Measurements from ENCODE around the gene USP9Y. TPM values are rescaled to one million over a fixed set of nuclear protein-coding genes. Genes with fewer than 3 reads are reported as not detected.

The USP9Y gene
- total RNA-seq, 1 donor from 2014 or later, result 25.4 TPM

GRCh38 chrY:12756021-12756420 is 55.0 kb downstream of the USP9Y start:
- no peak overlapping the region for H3K4me3 Mint-ChIP-seq (ENCODE audit: unreplicated experiment)
- H3K27ac Mint-ChIP-seq (ENCODE audit: unreplicated experiment), result no peak overlapping the region
- no peaks in the 10 kb centered on the region for H3K9me3 Mint-ChIP-seq (ENCODE audit: unreplicated experiment)
- no peaks in the 10 kb centered on the region for H3K4me1 Mint-ChIP-seq (ENCODE audit: unreplicated experiment)
- DNase-seq (ENCODE audit: low spot score), result no peak
- no peaks in the 10 kb centered on the region for H3K27me3 Mint-ChIP-seq (ENCODE audit: unreplicated experiment)
- TF ChIP-seq CTCF (IDR thresholded peaks at IDR 0.05; ENCODE audit: unreplicated experiment), result no peak
- H3K36me3 Mint-ChIP-seq (ENCODE audit: low read depth, unreplicated experiment), result peaks cover 11% of the 10 kb centered on the region

- Mint-ChIP-seq H3K4me1 (ENCODE audit: unreplicated experiment) (peaks cover 7% of the 10 kb centered on the region), H3K4me3 (ENCODE audit: unreplicated experiment) (no peak overlapping the region), H3K27ac (ENCODE audit: unreplicated experiment) (no peak overlapping the region), H3K36me3 (ENCODE audit: low read depth, unreplicated experiment) (peaks cover 6% of the 10 kb centered on the region), H3K27me3 (ENCODE audit: unreplicated experiment) (no peaks in the 10 kb centered on the region), H3K9me3 (ENCODE audit: unreplicated experiment) (no peaks in the 10 kb centered on the region)
- TF ChIP-seq CTCF (IDR thresholded peaks at IDR 0.05; ENCODE audit: unreplicated experiment), result no peak
- DNase-seq (ENCODE audit: low spot score), result no peak
Measured at GRCh38 chrY:12765976-12766375, 64.9 kb downstream of the USP9Y start.

- Mint-ChIP-seq H3K27ac (ENCODE audit: unreplicated experiment) (no peak overlapping the region), H3K4me3 (ENCODE audit: unreplicated experiment) (no peak overlapping the region), H3K27me3 (ENCODE audit: unreplicated experiment) (no peaks in the 10 kb centered on the region), H3K9me3 (ENCODE audit: unreplicated experiment) (no peaks in the 10 kb centered on the region), H3K4me1 (ENCODE audit: unreplicated experiment) (no peaks in the 10 kb centered on the region), H3K36me3 (ENCODE audit: low read depth, unreplicated experiment) (peaks cover 6% of the 10 kb centered on the region)
- no peak for TF ChIP-seq CTCF (IDR thresholded peaks at IDR 0.05; ENCODE audit: unreplicated experiment)
- DNase-seq (ENCODE audit: low spot score), result no peak
Measured at GRCh38 chrY:12784521-12784920, 83.5 kb downstream of the USP9Y start.

GRCh38 chrY:12793999-12794398 is 93.0 kb downstream of the USP9Y start:
- Mint-ChIP-seq H3K4me3 (ENCODE audit: unreplicated experiment) (no peak overlapping the region), H3K4me1 (ENCODE audit: unreplicated experiment) (no peaks in the 10 kb centered on the region), H3K9me3 (ENCODE audit: unreplicated experiment) (no peaks in the 10 kb centered on the region), H3K27ac (ENCODE audit: unreplicated experiment) (no peak overlapping the region), H3K36me3 (ENCODE audit: low read depth, unreplicated experiment) (peaks cover 20% of the 10 kb centered on the region), H3K27me3 (ENCODE audit: unreplicated experiment) (no peaks in the 10 kb centered on the region)
- no peak for TF ChIP-seq CTCF (IDR thresholded peaks at IDR 0.05; ENCODE audit: unreplicated experiment)
- DNase-seq (ENCODE audit: low spot score), result no peak

- TF ChIP-seq CTCF (IDR thresholded peaks at IDR 0.05; ENCODE audit: unreplicated experiment), result no peak
- H3K9me3 Mint-ChIP-seq (ENCODE audit: unreplicated experiment), result no peaks in the 10 kb centered on the region
- peaks cover 6% of the 10 kb centered on the region for H3K4me1 Mint-ChIP-seq (ENCODE audit: unreplicated experiment)
- H3K36me3 Mint-ChIP-seq (ENCODE audit: low read depth, unreplicated experiment), result peaks cover 2% of the 10 kb centered on the region
- no peaks in the 10 kb centered on the region for H3K27me3 Mint-ChIP-seq (ENCODE audit: unreplicated experiment)
- no peak overlapping the region for H3K27ac Mint-ChIP-seq (ENCODE audit: unreplicated experiment)
- H3K4me3 Mint-ChIP-seq (ENCODE audit: unreplicated experiment), result no peak overlapping the region
- no peak for DNase-seq (ENCODE audit: low spot score)
Measured at GRCh38 chrY:12808046-12808445, 107.0 kb downstream of the USP9Y start.

All from endothelial cell (in vitro differentiated cells).